Measurements from ENCODE around the gene KDM4C.

KDM4C gene

DNA sequence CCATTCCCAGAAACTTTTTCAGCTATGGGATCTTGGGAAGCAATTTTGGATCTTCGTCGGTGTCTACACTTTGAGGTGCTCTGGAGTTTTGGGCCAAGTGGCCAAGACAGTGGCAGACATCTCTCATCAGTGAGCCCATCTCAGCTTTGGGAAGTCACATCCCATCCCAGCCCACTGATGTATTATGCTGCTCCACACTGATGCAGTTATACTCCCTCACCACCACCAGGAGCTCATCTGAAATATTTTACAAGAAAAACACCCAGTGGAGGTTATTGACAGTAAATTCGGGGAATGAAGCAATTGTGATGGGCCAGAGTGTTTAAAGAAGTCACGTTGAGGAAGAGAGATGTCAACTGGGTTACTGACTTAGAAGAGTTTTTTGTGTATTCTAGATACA, 378.0 kb downstream of the KDM4C start:
- no peak for DNase-seq (ENCODE audit: extremely low read depth, insufficient read length)
- TF ChIP-seq, protein P1, sequence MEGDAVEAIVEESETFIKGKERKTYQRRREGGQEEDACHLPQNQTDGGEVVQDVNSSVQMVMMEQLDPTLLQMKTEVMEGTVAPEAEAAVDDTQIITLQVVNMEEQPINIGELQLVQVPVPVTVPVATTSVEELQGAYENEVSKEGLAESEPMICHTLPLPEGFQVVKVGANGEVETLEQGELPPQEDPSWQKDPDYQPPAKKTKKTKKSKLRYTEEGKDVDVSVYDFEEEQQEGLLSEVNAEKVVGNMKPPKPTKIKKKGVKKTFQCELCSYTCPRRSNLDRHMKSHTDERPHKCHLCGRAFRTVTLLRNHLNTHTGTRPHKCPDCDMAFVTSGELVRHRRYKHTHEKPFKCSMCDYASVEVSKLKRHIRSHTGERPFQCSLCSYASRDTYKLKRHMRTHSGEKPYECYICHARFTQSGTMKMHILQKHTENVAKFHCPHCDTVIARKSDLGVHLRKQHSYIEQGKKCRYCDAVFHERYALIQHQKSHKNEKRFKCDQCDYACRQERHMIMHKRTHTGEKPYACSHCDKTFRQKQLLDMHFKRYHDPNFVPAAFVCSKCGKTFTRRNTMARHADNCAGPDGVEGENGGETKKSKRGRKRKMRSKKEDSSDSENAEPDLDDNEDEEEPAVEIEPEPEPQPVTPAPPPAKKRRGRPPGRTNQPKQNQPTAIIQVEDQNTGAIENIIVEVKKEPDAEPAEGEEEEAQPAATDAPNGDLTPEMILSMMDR (IDR thresholded peaks at IDR 0.05; ENCODE audit: insufficient read depth, low read length, poor library complexity, severe bottlenecking): no peak
- no peak overlapping the region for H3K4me3 ChIP-seq (replicated peaks; ENCODE audit: low read depth, low read length)
- H3K36me3 ChIP-seq (ENCODE audit: control insufficient read depth, insufficient read depth, low read length): peaks cover 3% of the 10 kb centered on the region; the same call in 1 of the 2 replicates
- H3K27me3 ChIP-seq (replicated peaks; ENCODE audit: control insufficient read depth, insufficient read depth, low read length): no peaks in the 10 kb centered on the region

DNA sequence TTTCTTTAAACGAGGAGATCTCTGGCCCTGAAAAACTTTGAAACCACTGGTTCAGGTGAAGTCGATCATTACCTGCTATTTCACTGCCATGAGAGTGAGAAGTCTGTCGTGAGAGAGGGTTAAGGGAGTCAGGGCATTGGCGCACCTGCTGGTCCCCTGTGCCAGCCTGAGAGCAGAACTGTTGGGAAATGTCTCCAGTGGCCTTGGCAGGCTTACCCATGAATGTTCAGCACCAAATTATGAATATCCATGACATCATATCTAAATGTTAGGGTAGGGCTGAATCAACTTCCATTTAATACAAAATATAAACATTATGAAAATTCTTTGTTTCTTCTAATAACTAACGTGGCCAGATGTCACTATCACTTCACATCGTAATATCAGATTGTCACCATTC, 379.3 kb downstream of the KDM4C start:
- Histone ChIP-seq H3K4me3 (replicated peaks; ENCODE audit: low read depth, low read length) (no peak overlapping the region), H3K36me3 (ENCODE audit: control insufficient read depth, insufficient read depth, low read length) (peaks cover 3% of the 10 kb centered on the region; the same call in 1 of the 2 replicates), H3K27me3 (replicated peaks; ENCODE audit: control insufficient read depth, insufficient read depth, low read length) (no peaks in the 10 kb centered on the region)
- DNase-seq (ENCODE audit: extremely low read depth, insufficient read length): no peak
- TF ChIP-seq, protein P1 (IDR thresholded peaks at IDR 0.05; ENCODE audit: insufficient read depth, low read length, poor library complexity, severe bottlenecking): no peak

DNA sequence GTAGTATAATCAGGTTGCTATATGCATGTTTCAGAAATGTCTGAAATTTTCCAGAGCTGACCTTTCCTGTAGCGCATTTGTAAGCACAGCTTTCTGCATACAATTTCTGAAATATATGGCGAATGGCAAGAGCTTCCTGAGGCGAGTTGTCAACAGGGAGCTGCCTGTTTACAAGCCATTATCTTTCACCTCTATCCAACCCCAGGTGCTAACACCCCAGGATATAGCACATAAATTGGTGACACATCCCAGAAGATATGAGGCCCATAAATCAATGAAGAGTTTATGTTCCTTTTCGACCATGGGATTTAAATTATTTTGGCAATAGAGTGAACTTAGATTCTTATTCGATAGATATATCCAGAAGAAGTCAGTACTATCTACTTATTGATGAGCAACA, 379.8 kb downstream of the KDM4C start:
- no peak for DNase-seq (ENCODE audit: extremely low read depth, insufficient read length)
- TF ChIP-seq, protein P1 (IDR thresholded peaks at IDR 0.05; ENCODE audit: insufficient read depth, low read length, poor library complexity, severe bottlenecking): no peak
- Histone ChIP-seq H3K4me3 (replicated peaks; ENCODE audit: low read depth, low read length) (no peak overlapping the region), H3K36me3 (ENCODE audit: control insufficient read depth, insufficient read depth, low read length) (peaks cover 3% of the 10 kb centered on the region; the same call in 1 of the 2 replicates), H3K27me3 (replicated peaks; ENCODE audit: control insufficient read depth, insufficient read depth, low read length) (no peaks in the 10 kb centered on the region)

DNA sequence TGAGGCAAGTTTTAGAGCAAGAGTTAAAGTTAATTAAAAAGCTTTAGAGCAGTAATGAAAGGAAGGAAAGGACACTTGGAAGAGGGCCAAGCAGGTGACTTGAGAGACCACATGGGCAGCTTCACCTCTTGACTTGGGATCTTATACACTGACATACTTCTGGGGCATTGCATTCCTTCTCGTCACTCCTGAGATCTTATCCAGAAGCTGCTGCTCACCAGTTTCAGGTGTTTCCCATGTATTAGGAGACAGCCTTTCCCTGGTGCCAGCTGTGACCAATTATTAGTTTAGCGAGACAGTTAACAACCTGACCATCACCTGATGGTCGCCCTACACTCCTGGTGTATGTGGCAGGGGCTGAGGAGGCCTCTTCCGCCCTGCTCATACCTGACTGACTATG, 382.1 kb downstream of the KDM4C start:
- DNase-seq (ENCODE audit: extremely low read depth, insufficient read length): no peak
- Histone ChIP-seq H3K27me3 (replicated peaks; ENCODE audit: control insufficient read depth, insufficient read depth, low read length) (no peaks in the 10 kb centered on the region), H3K4me3 (replicated peaks; ENCODE audit: low read depth, low read length) (no peak overlapping the region), H3K36me3 (ENCODE audit: control insufficient read depth, insufficient read depth, low read length) (no peaks in the 10 kb centered on the region; the same call in none of the 2 replicates)
- TF ChIP-seq, protein P1 (IDR thresholded peaks at IDR 0.05; ENCODE audit: insufficient read depth, low read length, poor library complexity, severe bottlenecking): no peak

DNA sequence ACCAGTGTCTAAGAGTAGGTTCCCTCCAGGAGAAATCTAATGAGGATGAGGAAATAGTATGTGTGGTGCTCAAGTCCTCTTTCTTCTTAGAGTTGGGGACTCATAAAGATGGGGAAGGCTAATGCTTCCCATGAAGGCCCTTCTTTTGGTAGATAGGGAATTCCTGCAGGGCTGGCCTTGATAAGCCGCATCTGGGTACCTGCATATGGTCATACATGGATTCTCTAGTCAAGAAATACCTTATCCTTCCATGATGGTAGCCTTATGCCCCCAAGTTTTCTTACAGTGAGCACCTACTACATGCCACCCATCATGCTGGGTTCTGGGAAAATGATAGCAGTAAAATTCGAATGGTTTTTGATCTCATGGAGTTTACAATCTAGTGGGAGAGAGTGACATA, 382.6 kb downstream of the KDM4C start:
- Histone ChIP-seq H3K4me3 (replicated peaks; ENCODE audit: low read depth, low read length) (no peak overlapping the region), H3K27me3 (replicated peaks; ENCODE audit: control insufficient read depth, insufficient read depth, low read length) (no peaks in the 10 kb centered on the region), H3K36me3 (ENCODE audit: control insufficient read depth, insufficient read depth, low read length) (no peaks in the 10 kb centered on the region; the same call in none of the 2 replicates)
- TF ChIP-seq, protein P1 (IDR thresholded peaks at IDR 0.05; ENCODE audit: insufficient read depth, low read length, poor library complexity, severe bottlenecking): no peak
- no peak for DNase-seq (ENCODE audit: extremely low read depth, insufficient read length)

DNA sequence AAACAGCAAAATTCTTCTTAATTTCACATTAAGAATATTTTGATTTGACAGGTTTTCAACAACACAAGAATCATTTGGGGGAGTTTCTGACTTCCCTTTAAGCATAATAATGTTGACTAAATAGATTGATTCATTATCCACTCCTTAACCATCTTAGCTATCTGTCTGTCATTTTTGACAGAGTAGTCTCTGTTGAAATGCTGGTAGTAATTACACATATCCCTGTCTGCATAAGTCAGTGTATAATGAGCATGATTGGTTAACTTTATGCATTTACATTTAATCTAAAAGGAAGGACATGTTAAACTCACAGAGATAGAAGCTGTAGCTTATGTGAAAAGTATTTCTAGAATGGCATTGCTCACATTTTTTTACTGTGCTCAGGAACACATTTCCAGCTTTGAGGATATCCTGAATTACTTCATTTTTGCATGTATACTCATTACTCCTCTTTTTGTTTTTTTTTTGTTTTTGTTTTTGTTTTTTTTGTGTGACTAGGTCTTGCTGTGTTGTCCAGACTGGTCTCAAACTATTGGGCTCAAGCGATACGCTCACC, 385.9 kb downstream of the KDM4C start:
- Histone ChIP-seq H3K4me3 (replicated peaks; ENCODE audit: low read depth, low read length) (no peak overlapping the region), H3K36me3 (ENCODE audit: control insufficient read depth, insufficient read depth, low read length) (peaks cover 5% of the 10 kb centered on the region), H3K27me3 (replicated peaks; ENCODE audit: control insufficient read depth, insufficient read depth, low read length) (no peaks in the 10 kb centered on the region)
- DNase-seq (ENCODE audit: extremely low read depth, insufficient read length): no peak
- TF ChIP-seq, protein P1 (IDR thresholded peaks at IDR 0.05; ENCODE audit: insufficient read depth, low read length, poor library complexity, severe bottlenecking): no peak

Data from GM06990 (cell line).